Right ventricle myocardium inferior (tissue), 1 donor: ENCODE results near the gene AHCYL2. TPM values are rescaled to one million over a fixed set of nuclear protein-coding genes. Genes with fewer than 3 reads are reported as not detected.
"Not testable (repeated sequence)": the region's sequence is repeated elsewhere in the genome, so short reads cannot be mapped to it uniquely, and the experiment has no call there.

Experiments used
- ATAC-seq: fragments of 200-7000 bp; cut with Tn5 transposase; one replicate; pipeline ENCODE4 v1.9.1; 2020; ENCODE audit warnings: mild to moderate bottlenecking, moderate library complexity
- DNase-seq: peaks from one replicate; pipeline ENCODE4 v3.0.0; 2021; ENCODE audit errors: missing footprints
- intact Hi-C: fragments of 100-400 bp; cut with DNase I; formaldehyde crosslinking; loops from one replicate; pipeline ENCODE4 v1.11.0; 2022
- total RNA-seq: library from RNA; stranded (reverse); fragmentation: NEBNext Ultra II Directional; extraction: Animal tissue kit (Norgen Biotek cat#: 25700); gene quantifications from one replicate; pipeline ENCODE4 v1.2.1, GENCODE V29; 2021
- donor health status: DM: no; HTN: yes; CAD: no; lungs with severe emphysema.

The AHCYL2 gene
- total RNA-seq, 1 donor from 2014 or later, result 4.0 TPM

- no peak for DNase-seq
- no peak for ATAC-seq
Observed at GRCh38 chr7:129317450-129317849, 92.6 kb downstream of the AHCYL2 start.

GRCh38 chr7:129327076-129327475 lies 102.2 kb downstream of the AHCYL2 start:
- intact Hi-C loops, result no loop called here
- ATAC-seq, result no peak
- no peak for DNase-seq

More at GRCh38 chr7:129317450-129317849, 92.6 kb downstream of the AHCYL2 start:
- intact Hi-C loops, result no loop called here

GRCh38 chr7:129332254-129333035 lies 107.6 kb downstream of the AHCYL2 start:
- ATAC-seq (no peak), DNase-seq (no peak)
- intact Hi-C loops, result no loop called here

DNA sequence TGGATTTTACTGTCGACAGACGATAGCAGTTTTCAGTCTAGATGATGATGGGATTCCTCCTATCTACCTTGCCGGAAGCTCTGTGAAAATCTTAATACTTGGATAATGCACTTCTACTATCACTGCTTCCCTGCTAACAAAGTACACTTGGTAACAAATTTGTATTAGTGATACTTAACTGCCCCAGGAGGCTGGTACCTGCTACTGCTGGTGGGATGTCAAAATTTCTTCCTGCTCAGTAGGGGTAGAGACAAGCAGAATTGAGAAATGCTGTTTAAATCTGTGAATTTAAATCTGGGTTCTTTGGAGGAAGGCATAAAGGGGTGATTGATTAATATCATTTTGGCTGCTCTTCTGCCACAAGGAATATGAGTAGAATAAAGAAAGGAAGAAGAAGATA lies 109.6 kb downstream of the AHCYL2 start:
- intact Hi-C loops, result no loop called here
- no peak for ATAC-seq
- DNase-seq, result no peak

DNA sequence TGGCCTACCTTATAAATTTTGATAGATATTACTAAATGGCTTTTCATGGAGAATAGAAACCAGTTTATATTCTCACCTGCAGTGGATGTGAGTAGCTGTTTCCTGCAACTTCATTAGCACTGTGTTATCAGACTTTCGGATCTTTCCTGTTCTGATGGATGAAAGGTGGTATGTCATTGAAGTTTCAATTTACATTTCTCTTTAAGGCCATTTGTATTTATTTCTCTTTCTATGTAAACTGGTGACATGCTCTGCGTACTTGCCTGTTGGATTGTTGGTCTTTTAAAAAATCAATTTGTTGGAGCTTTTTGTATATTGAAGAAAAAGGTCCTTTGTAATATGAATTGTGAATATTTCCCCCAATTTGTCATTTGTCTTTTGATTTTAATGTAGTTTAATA lies 113.6 kb downstream of the AHCYL2 start:
- intact Hi-C loops, result no loop called here
- ATAC-seq (no peak), DNase-seq (no peak)

GRCh38 chr7:129341212-129341611 lies 116.4 kb downstream of the AHCYL2 start:
- intact Hi-C loops, result no loop called here
- no peak for ATAC-seq
- no peak for DNase-seq

GRCh38 chr7:129341816-129342806 lies 117.3 kb downstream of the AHCYL2 start:
- DNase-seq (no peak), ATAC-seq (no peak)
- intact Hi-C loops, result no loop called here

DNA sequence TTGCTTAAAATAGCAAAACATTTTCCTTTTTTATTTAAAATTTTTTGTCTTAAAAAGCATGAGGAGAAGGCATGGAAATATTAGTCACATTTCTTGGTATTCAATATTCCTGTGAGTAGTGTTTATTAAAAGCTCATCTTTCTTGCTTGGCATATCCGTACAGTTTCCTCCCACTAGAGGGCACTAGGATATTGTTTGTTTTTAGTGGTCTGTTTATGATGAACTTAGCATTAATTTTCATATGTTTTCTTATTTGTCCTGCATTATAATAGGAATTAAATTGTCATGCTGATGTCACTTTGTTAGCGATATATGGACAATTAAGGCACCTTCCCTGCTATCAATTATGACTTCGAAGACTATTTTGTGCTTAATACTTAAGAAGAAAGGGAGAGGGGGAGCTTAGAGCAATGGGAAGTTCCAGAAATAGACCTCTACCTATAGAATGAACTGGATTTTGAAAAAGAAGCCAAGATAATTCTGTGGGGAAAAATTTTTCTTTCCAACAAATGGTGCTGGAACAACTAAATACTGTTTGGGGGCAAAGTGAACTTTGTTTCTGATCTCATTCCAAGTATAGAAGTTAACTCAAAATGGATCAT lies 118.4 kb downstream of the AHCYL2 start:
- DNase-seq, result no peak
- no peak for ATAC-seq

GRCh38 chr7:129347330-129347729 lies 122.5 kb downstream of the AHCYL2 start:
- intact Hi-C loops, result no loop called here
- ATAC-seq (no peak), DNase-seq (no peak)

More for the DNA sequence above, 118.4 kb downstream of the AHCYL2 start:
- intact Hi-C loops, result no loop called here

DNA sequence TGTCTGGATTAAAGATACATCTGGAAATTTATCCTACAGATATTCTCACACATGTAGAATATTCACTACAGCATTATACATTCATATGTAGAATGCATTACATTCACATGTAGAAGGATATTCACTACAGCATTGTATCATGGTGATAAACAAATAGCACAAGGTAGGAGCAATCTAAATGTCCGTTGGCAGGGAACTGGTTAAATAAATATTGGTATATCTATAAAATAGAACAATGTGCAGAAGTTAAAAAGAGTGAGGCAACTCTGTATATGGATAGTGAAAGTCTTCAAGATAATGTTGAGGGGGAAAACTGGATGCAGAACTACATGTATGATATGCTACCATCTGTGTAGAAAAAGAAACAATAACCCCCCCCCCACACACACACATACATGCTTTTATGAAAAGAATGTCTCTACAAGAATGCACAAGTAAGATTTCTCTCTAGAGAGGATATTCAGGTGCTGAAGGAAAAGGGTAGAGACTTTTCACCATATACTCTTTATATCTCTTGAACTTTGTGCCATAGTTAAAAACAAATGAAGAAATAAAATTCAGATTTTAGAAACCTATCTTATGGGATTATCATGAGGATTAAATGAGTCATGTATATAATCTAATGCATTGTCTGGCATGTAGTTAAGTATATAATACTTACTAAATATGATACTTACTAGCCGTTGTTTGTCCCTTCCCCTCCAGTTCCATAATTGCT lies 123.4 kb downstream of the AHCYL2 start:
- DNase-seq, result no peak
- intact Hi-C loops, result no loop called here
- no peak for ATAC-seq

GRCh38 chr7:129351320-129351719 lies 126.5 kb downstream of the AHCYL2 start:
- ATAC-seq (no peak), DNase-seq (no peak)
- intact Hi-C loops, result no loop called here

GRCh38 chr7:129353104-129353503 lies 128.3 kb downstream of the AHCYL2 start:
- intact Hi-C loops, DNase-seq, ATAC-seq: not testable (repeated sequence)

DNA sequence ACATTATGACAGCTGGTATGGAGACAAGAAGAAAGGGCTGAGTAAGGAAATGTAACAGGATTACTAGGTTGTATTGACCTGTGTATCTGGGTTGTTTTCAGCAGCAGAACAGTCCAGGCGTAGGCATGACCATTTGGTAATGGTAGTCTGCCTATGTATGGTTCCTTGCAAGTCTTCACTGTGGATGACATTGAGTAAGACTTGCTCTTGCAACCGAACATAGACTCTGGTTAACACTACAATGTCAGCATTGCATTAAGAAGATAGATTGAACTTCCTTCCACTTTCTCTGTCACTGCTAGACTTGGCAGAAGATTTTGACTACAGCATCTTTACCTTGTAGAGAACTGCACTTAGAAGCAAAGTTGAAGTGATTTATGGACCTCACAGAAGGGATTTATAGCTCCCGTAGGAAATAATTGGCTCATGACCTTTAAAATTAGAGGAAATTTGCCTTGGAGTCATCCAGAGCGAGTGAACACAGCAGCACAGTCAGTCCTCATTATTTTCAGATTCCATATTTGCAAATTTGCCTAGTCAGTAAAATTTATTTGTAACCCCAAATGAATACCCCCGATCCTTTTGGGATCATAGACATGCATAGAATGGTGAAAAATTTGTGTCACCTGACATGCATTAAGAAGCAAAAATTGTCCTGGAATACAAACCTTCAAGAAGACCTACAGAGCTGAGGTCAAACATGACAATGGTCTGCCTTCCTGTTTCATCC lies 129.8 kb downstream of the AHCYL2 start:
- ATAC-seq (no peak), DNase-seq (no peak)
- intact Hi-C loops, result no loop called here

- intact Hi-C loops, result no loop called here
- ATAC-seq (no peak), DNase-seq (no peak)
Observed at GRCh38 chr7:129356176-129356575, 131.3 kb downstream of the AHCYL2 start.

DNA sequence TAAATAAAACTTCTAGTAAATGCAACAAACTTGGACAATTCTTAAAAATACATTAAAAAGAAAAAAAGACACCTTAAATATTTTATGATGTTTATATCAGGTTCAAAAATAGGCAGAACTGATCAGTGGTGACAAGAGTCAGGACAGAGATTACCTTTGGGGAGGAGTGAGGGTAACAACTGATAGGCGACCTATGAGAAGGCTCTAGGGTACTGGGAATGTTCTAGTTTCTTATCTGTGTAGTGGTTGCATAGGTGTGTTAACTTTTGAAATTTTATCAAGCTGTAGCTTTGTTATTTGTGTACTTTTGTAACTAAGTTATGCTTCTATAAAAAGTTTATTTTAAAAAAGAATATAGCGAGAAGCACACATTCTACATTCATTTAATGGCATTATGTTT lies 134.3 kb downstream of the AHCYL2 start:
- no peak for ATAC-seq
- no peak for DNase-seq
- intact Hi-C loops, result no loop called here

DNA sequence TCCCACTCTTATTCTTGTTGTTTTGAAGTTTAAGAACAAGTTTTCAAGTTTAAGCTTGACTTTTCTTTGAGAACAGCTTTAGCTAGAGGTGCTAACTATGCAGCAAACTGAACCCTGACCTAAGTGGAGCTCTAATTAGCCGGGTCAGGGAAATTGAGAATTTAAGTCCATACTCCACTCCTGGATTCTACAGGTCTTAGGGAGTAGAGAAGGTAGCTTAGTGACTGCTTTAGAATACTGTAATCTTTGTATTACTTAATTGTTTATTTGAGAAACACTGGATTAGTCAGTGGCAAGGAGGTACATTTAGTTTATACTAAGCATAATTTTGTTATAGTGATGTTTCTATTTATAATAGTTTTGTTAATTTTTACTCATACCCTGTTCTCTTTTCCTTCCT lies 134.8 kb downstream of the AHCYL2 start:
- intact Hi-C loops, result loop anchor here (10.0 kb wide), 1 partner anchor 655 kb away; no protein-coding TSS in a partner anchor
- ATAC-seq, result no peak
- no peak for DNase-seq

- intact Hi-C loops, result loop anchor here (10.0 kb wide), 1 partner anchor 653 kb away; no protein-coding TSS in a partner anchor
- ATAC-seq (no peak), DNase-seq (no peak)
Observed at GRCh38 chr7:129361771-129362170, 136.9 kb downstream of the AHCYL2 start.

- no peak for DNase-seq
- intact Hi-C loops, result loop anchor here (10.0 kb wide), 1 partner anchor 652 kb away; no protein-coding TSS in a partner anchor
Observed at GRCh38 chr7:129362496-129362895, 137.7 kb downstream of the AHCYL2 start.

More at GRCh38 chr7:129362496-129362895, 137.7 kb downstream of the AHCYL2 start:
- no peak for ATAC-seq
